Kidney epithelial cell (primary cell): ENCODE measurements around the gene FGF13. TPM values are rescaled to one million over a fixed set of nuclear protein-coding genes. Genes with fewer than 3 reads are reported as not detected.
A peak's percentile ranks its signal among the peaks of the same experiment; 100 is the strongest.

Experiments
- DNase-seq: peaks from one replicate; pipeline ENCODE4 v3.0.0-alpha.2; 2010; ENCODE audit warnings: low read depth
- H3K27me3 ChIP-seq: 2 replicates; pipeline ENCODE4 v1.6.0; 2011; ENCODE audit warnings: low read length; ENCODE audit not compliant: control insufficient read depth, insufficient read depth
- H3K36me3 ChIP-seq: 2 replicates; pipeline ENCODE4 v1.5.1; 2011; ENCODE audit warnings: low read length; ENCODE audit not compliant: control insufficient read depth, insufficient read depth
- H3K4me3 ChIP-seq: 2 replicates; pipeline ENCODE4 v1.5.1; 2011; ENCODE audit warnings: low read depth, mild to moderate bottlenecking, control low read depth, low read length
- total RNA-seq: library from RNA; depleted of rRNA; stranded (reverse); fragments of >200 nt; gene quantifications from 2 replicates; pipeline ENCODE4 v1.2.3, GENCODE V29; 2015
- TF ChIP-seq, protein P1 (sequence below): IDR thresholded peaks from 2 replicates; pipeline ENCODE4 v1.5.1; 2011; ENCODE audit warnings: mild to moderate bottlenecking, moderate library complexity, low read length, control low read depth, inconsistent platforms; ENCODE audit not compliant: insufficient read depth, poor library complexity, severe bottlenecking

FGF13 gene
- total RNA-seq, 1 donor from 2014 or later: 7.8 TPM

DNA sequence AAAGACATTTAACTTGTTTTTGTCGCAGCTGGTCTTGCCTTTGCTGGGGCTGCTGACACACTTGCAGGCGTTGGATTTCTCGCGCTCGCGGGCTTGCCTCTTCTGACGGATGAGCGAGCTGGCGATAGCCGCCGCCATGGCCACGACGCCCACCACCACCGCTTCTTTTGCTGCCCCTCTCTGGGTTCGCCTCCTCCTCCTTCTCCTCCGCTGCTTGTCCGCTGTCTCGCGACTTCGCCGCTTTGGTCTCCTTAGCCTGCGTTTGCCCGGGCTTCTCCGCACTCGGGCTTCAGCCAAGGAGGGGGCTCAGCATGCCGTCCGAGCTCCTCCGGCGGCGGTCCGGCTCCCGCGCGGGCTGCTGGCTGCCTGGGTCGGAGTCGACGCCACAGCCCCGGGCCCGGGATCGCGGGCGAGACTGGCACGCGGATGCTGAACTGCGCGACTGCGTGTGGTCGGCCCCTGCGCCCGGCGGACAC is 613 bp downstream of the FGF13 start:
- TF ChIP-seq, protein P1, sequence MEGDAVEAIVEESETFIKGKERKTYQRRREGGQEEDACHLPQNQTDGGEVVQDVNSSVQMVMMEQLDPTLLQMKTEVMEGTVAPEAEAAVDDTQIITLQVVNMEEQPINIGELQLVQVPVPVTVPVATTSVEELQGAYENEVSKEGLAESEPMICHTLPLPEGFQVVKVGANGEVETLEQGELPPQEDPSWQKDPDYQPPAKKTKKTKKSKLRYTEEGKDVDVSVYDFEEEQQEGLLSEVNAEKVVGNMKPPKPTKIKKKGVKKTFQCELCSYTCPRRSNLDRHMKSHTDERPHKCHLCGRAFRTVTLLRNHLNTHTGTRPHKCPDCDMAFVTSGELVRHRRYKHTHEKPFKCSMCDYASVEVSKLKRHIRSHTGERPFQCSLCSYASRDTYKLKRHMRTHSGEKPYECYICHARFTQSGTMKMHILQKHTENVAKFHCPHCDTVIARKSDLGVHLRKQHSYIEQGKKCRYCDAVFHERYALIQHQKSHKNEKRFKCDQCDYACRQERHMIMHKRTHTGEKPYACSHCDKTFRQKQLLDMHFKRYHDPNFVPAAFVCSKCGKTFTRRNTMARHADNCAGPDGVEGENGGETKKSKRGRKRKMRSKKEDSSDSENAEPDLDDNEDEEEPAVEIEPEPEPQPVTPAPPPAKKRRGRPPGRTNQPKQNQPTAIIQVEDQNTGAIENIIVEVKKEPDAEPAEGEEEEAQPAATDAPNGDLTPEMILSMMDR: no peak
- no peaks in the 10 kb centered on the region for H3K36me3 ChIP-seq
- peaks cover 17% of the 10 kb centered on the region for H3K27me3 ChIP-seq
- peak overlapping the region; percentile 9 for H3K4me3 ChIP-seq
- DNase-seq: no peak

DNA sequence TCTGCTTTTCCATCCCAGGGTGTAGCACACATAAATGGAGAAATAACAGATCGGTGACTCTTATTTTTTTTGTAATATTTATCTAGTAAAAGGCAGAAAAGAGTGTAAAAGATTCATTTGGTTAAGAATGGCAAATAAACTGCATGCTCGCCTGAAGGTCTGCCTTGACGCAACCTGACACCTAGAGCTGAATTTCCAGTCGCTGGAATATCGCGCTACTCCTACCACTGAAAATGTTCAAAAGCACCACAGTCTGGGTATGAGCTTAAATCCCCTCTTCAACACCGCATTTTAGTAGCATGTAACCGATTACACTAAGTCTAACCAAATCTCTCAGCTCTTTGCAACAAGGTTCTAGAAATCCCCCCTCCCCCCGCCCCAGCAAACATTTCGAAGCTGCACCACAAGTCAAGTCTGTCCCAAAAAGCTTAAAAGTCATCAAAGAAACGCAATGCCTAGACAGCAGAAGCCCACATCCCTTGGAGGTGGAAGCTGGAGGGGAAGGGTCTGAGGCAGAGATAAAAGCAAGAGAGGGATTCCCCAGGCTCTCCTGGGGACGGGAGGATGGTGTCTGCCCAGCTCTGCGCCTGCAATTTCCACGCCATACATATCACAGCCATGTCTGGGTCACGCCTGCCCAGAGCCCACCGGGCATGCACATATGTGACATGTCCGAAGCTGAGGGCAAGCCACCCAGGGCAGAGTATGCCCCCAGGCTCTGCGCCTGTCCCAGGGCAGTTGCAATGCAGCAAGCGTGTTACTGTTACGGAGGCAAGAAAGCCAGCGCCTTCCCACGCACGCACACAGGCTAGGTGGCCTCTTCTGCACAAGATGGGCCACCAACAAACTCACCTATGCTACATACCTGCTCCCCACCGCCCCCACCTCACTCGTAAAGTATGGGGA is 1.4 kb downstream of the FGF13 start:
- Histone ChIP-seq H3K36me3 (no peaks in the 10 kb centered on the region), H3K27me3 (peaks cover 17% of the 10 kb centered on the region), H3K4me3 (peak overlapping the region; percentile 9)
- TF ChIP-seq, protein P1: no peak
- DNase-seq: no peak

DNA sequence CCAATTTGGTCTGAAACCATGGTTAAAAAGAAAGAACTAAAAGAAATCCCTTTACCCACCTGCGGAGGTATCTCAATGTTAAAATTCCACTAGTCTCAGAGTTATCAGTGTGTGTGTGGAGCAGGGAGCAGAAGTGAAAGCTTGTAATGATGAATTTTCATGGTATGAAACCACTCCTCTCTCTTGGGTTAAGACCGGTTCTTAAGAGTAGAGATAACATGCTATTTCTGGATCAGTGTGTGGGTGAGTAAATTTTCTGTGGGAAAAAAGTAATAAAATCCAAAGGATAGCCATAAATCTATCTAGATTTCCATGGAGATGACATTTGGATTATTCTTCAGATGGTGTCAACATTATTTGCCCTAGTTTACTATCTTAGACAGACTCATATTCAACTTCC is 3.2 kb downstream of the FGF13 start:
- no peak overlapping the region for H3K4me3 ChIP-seq
- H3K27me3 ChIP-seq: peaks cover 17% of the 10 kb centered on the region
- DNase-seq: no peak
- TF ChIP-seq, protein P1: no peak
- H3K36me3 ChIP-seq: no peaks in the 10 kb centered on the region

DNA sequence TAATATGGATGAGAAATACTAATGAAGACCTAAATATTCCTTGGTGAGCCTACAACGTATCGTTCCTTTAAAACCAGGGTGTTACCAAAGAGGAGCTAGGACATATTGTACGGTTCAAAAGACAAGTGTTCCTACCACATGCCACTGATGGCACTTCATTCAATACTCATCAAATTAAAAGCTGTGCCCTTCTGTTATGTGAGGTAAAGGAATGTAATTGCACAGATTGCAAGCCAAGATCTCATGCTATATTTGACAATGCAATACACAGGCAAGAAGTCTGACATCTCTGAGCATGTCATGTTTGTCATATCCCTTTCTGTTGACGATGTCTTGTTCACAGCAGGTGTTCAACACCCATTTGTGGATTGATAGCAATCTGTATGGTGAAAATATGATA is 6.9 kb downstream of the FGF13 start:
- no peaks in the 10 kb centered on the region for H3K27me3 ChIP-seq

DNA sequence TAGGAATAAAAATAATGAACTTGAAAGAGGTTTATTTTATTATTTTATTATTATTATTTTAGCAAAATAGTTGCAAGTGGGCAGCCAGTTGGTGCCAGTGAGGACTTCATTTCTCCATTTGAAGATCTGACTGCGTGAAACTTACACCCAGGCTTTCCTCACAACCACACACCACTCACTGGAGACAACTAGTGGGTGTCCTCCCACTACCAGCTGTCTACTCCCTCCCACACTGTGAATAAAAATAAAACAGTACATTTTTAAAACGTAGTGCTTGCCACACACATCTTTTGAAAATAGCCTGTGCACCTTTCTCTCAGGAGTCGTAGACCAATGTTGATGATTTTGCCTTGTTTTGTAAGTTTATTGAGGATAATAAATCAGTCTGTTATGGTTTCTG is 7.4 kb downstream of the FGF13 start:
- Histone ChIP-seq H3K4me3 (no peak overlapping the region), H3K27me3 (no peaks in the 10 kb centered on the region), H3K36me3 (no peaks in the 10 kb centered on the region)
- TF ChIP-seq, protein P1: no peak
- no peak for DNase-seq

More for the DNA sequence above, 6.9 kb downstream of the FGF13 start:
- no peaks in the 10 kb centered on the region for H3K36me3 ChIP-seq
- no peak overlapping the region for H3K4me3 ChIP-seq
- TF ChIP-seq, protein P1: no peak
- no peak for DNase-seq
